CD4-positive, alpha-beta T cell treated with Interleukin-17A for 1 hour (primary cell): ENCODE results near the gene SEMA3A.

ENCODE experiments used
- DNase-seq: peaks from one replicate; pipeline ENCODE4 v3.0.0-alpha.2; 2020

Gene SEMA3A

DNA sequence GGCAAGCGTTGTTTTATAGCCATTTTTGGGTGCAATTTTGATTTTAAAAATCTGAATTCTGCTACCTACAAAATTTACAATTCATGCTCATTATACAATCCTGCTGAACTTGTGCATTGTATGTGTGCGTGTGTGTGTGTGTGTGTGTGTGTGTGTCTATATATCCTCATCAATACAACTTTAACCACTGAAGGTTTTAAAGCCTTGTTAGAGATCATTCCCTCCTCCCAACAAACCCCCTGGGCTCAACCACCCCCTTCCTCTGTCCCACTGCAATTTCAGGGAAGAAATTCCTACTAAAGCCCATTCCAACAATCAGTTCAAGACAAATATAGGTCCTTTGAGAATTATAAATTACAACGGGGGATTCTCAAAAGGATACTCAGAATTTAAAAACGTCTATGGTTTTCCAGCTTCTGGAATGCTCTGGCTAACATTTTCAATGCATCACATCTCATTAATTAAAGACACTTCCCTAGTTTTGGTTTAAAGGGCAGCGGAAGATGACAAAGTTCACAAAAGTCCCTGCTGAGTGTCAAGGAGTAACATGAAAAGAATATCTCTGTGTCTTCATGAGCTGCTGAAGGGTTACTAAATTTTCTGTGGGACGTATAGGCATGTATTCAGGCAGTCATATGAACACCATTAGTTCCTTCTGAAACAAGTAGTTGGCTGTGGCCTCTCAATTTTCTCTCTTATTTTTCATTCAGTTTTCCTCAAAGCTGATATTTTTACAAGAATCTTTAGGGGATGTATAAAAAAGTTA is 889 bp upstream of the SEMA3A start:
- DNase-seq, result no peak

DNA sequence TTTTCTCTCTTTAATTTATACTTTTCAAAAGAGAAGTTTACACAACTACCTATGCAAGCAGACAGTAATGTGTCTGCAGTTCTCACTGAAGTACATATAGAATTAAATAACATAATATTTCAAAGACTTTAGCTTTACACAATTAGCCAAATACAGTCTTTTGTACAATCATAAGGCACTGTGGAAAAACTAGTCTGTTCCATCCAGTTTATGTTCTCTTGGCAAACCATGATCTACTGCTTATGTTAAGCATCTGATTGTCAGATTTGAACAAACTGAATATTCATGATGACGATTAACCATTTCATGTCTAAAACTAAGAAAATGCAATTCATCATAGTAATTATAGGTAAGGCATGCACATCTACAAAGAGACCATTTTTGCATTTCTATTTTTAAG is 842 bp downstream of the SEMA3A start:
- DNase-seq, result no peak

DNA sequence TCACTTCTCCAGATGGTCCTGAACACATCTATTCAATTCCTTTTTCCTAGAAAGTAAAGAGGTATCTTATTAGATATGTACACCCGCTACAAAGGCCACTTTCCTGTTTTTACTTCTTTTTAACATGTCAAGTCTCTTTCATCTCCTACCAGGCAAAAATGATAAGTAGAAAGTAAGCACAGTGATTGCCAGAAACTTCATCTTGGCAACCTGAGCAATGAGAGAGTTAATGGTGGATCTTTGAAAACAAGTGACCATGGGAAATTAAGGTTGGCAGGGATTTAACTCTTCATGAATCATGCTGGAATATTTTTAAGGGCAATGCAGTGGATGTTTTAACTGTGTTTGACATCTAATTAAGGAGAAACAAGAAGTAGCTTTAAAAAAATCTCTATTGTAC is 2.7 kb downstream of the SEMA3A start:
- no peak for DNase-seq

DNA sequence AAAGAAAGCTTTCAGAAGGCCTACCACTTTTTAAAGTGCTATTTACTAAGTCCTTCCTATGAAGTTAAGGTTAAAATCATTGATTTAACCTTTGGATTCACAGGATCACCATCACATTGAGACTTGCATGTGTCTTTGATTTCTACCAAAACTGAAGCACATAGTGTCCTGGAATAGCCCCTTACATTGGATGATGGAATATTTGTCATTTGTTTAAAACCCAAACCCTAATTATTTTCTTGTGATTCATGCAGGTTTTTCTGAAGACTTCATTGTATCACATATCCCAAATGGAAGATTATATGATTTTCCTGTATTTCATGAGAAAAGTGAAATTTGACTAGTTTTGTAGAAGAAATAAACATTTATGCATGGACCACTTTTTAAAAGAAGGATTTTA is 3.3 kb downstream of the SEMA3A start:
- no peak for DNase-seq

DNA sequence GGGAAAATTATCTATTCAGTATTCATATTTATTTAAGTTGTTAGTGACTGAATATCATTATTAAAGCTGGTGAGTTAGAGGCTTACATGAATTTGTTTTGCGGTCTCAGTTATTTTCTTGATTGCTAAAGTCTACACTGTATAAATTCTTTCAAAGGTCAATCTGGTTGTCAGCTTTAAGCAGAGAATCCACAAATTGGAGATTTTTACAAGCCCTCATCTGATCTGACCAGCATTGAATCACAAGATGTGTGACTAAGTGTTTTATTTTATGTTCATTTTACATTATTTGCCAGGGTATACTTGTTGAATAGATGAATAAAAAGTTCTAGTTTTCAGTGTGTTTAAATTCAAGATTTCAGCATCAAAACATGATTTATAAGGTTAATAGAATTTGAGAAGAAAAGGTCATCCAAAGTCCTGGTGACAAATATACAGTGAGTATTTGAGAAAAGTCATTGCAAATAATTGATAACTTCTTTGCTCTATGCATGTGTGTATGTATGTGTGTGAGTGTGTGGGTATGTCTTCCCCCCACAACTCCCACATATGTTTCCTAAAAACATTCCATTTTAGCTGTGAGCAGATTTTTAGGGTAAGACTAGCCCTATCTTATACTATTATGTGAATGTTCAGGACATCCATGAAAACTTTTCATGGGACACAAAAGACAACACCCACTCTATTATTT is 4.4 kb downstream of the SEMA3A start:
- DNase-seq, result no peak

DNA sequence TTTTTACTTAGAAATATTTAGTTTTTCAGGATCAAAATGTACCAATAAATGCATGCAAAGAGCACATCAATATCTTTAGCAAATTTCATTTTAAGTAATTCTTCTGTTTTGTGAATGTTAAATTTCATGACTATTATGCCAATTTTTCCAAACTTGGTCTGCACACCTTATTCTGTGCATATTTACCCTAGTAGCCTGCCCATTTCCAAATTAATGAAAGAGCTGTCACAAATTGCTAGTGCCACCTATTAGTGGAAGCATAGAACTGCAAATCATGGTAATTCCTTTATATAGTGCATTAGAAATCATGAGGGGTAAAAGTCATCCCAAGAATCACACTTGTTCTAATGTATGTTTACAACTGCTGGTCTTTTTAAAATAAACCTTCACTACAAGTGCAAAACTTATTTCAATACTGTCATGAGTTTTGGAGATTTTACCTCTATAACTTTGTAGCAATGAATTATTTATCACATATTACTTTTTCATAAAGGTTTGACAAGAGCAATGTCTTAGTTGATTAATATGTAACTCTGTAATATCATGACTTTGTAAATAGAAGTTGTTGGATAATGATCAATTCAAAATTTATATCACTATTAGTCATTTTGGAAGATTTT is 5.7 kb downstream of the SEMA3A start:
- no peak for DNase-seq

DNA sequence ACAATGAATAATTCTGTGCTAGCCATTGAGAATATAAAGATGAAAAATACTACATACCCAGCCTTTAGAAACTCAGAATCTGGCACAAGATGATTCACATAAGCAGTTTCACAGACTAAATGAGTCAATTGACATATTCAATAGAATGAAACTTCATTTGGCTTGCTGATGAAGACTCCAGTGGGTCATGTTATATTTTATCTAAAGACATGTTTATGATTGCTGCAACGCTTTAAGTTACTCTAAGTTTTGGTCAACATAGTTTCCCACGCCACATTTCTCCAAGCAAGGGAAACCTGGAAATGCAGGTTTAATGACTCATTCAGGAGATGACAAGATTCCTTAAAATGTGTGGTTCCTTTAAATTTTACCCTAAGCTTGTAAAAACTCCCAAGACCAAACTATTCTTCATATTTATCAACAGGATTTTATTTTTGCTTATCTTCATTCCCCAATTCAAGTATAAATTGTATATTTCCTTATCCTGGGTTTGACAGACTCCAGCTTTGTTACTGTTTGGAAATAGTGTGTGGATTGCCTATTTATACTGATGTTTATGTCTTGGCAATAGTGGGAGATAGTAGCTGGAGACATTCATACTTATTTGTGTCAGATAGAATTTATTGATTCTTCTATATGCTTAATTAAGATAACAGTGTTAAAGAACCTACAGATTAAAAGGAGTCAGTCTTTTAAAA is 6.6 kb downstream of the SEMA3A start:
- DNase-seq, result no peak

DNA sequence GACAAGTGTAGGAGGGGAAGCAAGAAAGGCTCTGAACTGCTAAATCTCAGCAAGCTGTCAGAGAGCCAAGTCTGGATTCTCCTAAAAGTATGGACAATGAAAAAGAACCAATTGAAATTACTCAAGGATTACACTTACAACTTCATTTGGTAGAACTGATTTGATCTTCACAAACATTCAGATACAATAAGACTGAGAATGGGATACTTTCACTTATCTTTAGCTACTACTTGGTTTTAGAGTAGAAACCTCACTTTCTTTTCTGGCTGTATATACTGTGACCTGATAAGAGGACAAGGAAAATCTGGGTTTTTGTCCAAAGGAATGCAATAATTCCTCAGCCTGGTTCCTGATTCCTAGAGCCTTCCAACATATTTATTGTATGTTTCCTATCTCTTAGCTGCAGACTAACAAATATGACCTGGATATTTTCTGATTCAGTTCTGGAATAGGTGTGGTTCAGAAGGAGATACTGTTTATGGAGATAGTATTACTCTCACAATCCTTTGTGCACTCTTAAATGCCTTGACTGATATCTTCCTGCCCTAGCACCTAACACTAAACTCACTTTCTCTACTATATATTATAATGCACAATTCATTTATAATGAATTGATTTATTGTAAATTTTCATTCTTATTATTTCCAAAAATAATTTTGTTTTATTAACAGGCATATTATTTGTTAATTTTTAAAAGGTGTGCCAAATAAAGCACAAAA is 7.3 kb downstream of the SEMA3A start:
- DNase-seq, result no peak

DNA sequence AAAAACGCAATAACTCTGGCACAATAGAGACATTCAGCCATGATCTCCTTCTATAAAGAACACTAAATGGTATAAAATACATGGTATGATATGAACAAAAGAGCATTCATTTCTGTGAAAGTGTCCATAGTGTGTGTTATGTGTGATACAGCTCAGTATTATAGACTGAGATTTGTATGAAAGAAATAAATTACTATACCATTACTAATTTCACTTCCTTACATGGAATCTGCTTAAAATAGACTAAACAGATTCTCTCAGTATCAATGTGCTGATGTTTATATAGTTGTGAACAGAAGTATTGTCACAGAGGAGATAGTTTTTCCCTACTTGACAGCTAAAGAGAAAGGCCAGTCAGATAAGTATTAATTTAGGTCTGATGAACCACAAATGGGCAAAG is 10.8 kb downstream of the SEMA3A start:
- DNase-seq, result no peak

DNA sequence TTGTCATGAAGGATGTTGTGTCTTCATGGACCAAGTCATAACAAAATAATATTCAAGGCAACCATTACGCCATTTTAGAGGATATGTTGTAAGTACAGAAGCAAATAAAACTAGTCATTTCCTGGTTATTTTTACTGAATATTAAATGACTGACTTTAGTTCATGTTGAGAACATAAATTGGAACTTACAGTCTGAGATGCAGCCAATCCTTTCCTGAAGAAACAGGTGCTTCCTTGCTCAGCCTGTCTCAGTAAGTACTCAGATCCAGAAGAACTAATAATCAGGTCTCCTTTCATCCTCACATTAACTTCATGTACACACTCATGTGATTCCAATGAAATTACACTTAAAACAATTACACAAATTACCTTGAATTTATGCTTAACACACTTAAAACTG is 12.3 kb downstream of the SEMA3A start:
- no peak for DNase-seq

DNA sequence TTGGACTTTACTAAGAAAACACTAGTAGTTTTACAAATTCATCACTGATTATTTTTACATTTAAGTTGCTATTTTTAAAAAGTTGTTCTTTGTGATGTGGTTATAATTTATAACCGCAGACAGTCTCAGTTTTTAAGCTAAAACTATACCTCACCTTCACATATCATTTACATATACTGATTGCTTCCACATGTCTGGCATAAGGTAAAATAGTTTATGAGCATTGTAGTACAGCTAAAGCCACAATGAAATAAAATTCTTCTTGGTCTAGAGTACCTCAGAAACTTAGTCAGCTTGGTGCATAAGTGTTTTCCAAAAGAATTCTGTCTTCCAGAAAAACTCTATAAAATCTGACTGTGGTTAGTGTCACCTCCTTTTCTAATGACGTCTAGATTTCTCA is 13.0 kb downstream of the SEMA3A start:
- DNase-seq, result no peak

DNA sequence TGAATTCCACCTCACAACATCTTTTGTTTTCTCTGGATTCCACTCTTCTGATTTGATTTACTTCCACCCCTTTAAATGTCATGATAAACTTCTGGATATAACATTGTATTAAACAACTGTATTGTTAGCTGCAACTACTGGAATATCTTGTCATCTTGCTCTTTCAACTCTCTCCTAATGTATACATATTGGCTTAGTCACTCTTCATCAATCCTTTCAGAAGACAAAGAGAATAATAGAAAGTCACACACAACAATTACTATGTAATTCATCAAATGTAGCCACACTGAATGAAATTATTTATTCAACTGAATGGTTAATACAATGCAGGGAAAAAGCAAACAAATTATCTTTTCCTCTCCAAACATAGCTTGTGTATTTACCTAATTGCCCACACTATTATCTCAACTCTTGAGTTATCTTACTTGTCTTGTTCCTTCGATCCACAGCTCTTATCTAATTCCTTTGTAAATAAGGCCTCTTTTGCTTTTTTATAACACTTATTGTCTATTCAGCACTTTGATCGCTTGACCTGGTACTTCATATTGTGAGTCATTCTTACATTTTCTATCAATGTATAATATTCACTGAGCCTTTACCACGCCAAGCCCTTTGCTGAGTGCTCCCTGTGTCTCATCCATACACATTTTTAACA is 16.7 kb downstream of the SEMA3A start:
- no peak for DNase-seq

DNA sequence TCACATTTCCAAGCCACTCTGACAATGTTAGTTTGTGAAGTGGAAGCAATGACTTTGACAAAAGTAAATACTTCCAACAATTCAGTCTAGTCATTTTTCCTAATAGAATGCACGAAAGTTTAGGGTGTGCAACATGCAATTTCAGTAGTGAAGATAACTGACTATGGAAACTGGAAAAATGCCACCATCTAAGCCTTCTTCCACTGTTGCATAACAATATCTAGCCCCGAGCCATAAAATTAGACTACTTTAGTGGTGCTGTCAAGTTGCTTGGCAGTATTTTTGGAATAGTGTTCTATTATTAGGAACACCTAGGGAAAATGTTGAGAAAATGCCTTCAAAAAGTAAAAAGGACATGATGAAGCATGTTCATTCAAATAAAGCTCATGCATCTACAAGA is 17.9 kb downstream of the SEMA3A start:
- no peak for DNase-seq

DNA sequence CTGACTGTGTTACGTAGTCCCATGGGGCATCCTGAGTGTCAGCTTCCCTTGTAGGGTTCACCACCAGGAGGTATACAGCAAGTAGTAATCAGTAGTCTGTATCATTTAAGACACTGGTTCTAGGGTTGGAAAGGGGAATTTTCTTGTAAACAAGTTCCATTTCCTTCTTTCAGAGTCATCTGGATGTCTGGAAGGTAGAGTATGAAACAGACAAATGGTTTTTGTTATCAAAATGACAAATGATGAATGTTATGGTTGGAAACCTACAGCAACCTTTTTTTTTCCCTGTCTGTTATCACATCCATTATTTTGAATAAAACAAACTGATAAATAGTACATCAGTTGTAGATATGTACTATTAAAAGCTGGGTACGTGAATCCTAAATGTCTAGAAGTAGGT is 19.1 kb downstream of the SEMA3A start:
- no peak for DNase-seq

DNA sequence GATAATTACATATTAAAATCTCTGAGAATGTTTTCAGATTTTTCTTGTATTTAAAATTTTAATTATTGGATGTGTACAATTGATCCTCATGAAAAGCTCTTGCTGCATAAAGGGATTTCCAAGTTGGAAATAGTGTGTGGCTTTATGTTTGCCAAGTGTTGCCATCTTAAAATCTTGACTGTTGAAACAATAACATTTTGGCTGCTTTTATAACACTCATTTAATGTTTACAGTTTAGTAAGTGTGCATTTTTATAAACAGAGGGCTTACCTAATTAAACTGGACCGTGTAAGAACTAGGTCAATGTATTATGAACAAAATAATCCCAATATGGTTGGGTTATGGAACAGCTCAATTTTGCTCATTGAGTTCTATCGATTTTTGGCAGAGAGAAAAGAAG is 23.9 kb downstream of the SEMA3A start:
- no peak for DNase-seq

DNA sequence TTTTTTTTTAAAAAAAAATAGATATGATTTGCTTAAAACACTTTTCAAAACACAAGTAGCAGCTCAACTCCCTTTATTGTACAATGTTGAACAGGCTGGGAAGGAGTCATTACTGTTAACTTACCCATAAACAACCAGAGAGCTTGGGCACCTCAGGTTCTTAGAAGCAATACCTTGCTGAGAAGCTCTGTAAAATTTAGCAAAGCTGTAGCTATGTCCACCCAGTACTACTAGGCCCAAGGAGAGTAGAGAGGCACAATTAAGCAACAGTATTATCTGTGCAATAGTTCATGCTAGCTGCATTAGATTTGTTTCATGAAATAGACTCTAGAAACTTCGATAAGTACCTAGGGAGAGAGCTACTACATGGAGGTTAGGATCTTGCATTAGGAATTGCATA is 32.0 kb downstream of the SEMA3A start:
- no peak for DNase-seq

DNA sequence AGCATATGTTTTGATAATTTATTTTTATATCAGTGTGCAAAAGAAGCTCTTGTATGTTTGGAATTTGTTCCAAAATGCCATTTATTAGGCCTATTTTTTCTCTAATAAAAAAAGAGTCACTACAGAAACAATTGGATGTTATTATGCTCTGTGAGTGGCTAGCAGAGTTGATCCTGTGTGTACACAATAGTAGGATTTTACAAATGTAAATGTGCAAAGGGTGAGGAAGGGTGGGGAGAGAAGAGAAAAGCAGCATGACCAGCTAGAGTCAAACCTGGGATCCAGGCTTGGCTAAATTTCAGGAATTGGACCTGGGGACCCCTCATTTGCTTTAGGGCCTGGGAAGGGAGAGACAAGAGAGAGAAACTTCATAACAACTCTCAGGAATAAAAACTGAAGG is 32.5 kb downstream of the SEMA3A start:
- no peak for DNase-seq

DNA sequence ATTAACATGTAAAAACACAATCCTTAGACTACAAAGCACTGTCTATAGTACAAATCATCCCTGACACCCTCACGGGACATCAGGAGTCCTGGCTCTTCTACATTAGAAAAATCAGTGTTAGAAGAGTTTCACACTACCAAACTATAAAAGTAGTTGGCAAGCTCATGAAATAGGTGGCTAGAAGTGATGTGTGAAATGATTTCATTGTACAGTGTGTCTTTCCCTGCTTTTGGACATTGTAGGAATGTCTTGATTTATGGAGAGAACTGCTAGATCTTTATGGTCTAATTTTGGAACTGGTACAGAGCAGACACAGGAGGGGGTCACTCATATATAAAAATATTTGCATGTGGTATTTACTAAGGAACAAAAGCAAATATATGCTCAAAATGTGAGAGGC is 33.2 kb downstream of the SEMA3A start:
- DNase-seq, result no peak

DNA sequence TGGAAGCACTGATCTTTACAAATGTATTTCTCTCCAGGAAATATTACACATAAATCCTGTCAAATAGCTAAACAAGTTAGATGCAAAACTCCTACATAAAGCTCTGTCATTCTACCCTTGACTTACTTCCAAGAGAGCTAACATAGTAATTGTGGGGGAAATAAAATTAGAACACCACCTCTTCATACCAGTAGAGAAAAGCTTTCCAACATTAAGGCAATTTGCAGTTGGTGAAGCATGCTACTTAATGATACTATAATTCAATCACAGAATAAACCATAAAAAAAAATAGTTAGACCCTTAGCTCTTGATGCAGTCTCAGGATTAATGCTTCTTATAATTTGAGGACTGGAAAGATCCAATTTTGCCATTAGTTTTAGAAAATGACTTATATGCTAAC is 35.2 kb downstream of the SEMA3A start:
- DNase-seq, result no peak

DNA sequence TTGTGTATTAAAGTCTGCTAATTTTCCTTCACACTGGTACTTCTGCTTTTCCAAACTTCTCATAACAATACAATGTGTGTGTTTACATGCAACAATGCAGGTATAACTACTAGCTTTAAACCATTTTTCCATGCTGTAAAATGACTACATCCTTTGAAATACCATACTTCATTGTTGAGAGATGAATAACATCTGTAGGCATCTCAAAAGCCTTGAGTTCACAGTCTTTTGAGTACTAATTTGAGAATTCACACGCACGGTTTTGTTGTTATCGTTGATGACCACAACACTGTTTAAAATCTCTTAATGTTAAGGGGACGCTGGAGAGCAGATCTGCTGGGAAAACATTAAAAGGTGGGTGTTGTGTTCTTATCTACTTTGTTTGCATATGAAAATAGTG is 37.4 kb downstream of the SEMA3A start:
- DNase-seq, result no peak

DNA sequence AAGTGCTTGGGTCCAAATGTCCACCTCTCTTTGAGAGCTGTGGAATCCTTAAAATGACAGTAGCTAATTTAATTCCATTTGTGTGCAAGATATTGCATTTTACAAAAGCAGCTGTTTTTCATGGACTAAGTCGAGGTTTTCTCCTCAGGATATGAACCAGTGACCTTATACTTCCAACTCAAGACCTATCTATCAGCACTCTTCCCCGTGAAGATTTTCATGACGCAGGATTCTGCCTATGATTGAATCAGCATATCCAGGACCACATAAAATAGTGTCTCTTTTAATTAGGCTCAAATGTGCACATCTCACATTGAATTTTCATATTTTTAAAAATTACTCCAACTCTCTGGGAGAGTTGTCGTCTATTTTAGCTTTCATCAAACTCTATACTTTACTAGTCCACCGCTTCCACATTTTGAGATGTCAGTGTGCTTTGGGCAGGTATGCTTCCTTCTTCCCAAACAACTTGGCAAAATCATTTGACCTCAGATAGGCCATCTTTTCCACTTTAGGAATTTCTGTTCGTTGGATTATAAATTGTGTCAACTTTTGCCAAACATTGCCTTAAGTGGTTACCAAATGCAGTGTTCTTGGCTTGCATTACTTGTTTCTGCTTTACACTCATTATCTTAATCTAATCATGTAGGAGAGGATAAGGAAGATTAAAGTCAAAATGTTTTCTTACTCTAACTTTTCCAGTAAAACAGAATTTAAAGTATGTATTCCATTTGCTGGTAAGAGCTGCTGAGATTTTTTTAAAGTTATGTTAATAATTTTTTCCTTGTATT is 39.4 kb downstream of the SEMA3A start:
- no peak for DNase-seq

DNA sequence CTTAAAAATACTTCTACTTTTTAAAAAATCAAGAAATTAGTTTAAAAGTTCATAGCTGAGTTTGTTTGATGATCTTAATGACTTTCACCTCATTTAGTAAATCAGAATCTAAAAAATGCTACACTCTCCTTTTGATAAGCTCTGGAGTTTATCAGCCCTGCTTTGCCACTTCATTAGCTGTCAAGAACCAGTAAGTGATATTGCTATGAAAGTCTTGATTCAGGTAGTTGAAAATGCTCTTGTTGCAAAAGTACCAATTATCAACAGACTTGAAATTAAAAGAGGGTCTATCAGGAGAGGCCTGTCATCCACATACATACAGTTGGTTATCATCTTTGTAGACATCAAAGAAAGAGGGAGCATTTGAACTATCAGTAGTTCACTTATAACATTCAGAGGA is 41.6 kb downstream of the SEMA3A start:
- no peak for DNase-seq
